Natural killer cell (primary cell): ENCODE results near the gene TM9SF3. TPM values are rescaled to one million over a fixed set of nuclear protein-coding genes. Genes with fewer than 3 reads are reported as not detected.

Experiments used
- ATAC-seq, 3 donors: fragments of 150-1000 bp in 2 of 3; fragments of 200-7000 bp in 1 of 3; cut with Tn5 transposase; 1 replicate in 1 of 3; 2 replicates in 2 of 3; pipeline ENCODE4 v1.10.0; 2021; ENCODE audit warnings: mild to moderate bottlenecking in 2 of 3, moderate library complexity in 2 of 3
- DNase-seq, 2 donors: peaks; one replicate each; pipeline versions ENCODE4 v3.0.0 to v3.0.0-alpha.2; 2013 to 2021; ENCODE audit warnings: mixed read lengths in 1 of 2
- H3K27ac ChIP-seq: one replicate; pipeline ENCODE4 v1.5.1; 2013; ENCODE audit warnings: mild to moderate bottlenecking, low read length
- H3K27me3 ChIP-seq: one replicate; pipeline ENCODE4 v1.6.1; 2013; ENCODE audit warnings: low read length; ENCODE audit not compliant: control insufficient read depth, insufficient read depth
- H3K36me3 ChIP-seq: one replicate; pipeline ENCODE4 v1.6.1; 2013; ENCODE audit warnings: low read length; ENCODE audit not compliant: control insufficient read depth, insufficient read depth
- H3K4me1 ChIP-seq: one replicate; pipeline ENCODE4 v1.6.1; 2013; ENCODE audit warnings: low read length; ENCODE audit not compliant: control insufficient read depth, insufficient read depth
- H3K4me3 ChIP-seq: one replicate; pipeline ENCODE4 v1.5.1; 2013; ENCODE audit warnings: low read length
- H3K9me3 ChIP-seq: one replicate; pipeline ENCODE4 v1.6.1; 2013; ENCODE audit warnings: low read length; ENCODE audit not compliant: control insufficient read depth, insufficient read depth
- H3K27ac Mint-ChIP-seq, 2 donors: one replicate each; pipeline ENCODE4 v1.8.0; 2022; ENCODE audit warnings: mild to moderate bottlenecking in 2 of 2, mixed read lengths in 2 of 2, moderate library complexity in 1 of 2
- H3K27me3 Mint-ChIP-seq, 2 donors: one replicate each; pipeline ENCODE4 v1.8.0; 2022; ENCODE audit warnings: low read depth in 2 of 2, mixed read lengths in 2 of 2
- H3K36me3 Mint-ChIP-seq: one replicate; pipeline ENCODE4 v1.8.0; 2022; ENCODE audit warnings: mixed read lengths
- H3K4me1 Mint-ChIP-seq, 2 donors: one replicate each; pipeline ENCODE4 v1.8.0; 2022; ENCODE audit warnings: mixed read lengths in 2 of 2
- H3K4me3 Mint-ChIP-seq: one replicate; pipeline ENCODE4 v1.8.0; 2022; ENCODE audit warnings: mild to moderate bottlenecking, moderate library complexity, mixed read lengths
- H3K9me3 Mint-ChIP-seq, 2 donors: one replicate each; pipeline ENCODE4 v1.8.0; 2022; ENCODE audit warnings: mixed read lengths in 2 of 2
- WGBS: methylation state at CpG from one replicate; pipeline ENCODE4 v1.1.7; 2013; ENCODE audit warnings: missing lambda C conversion rate; ENCODE audit not compliant: insufficient coverage; 5-methylcytosine and 5-hydroxymethylcytosine counted together
- intact Hi-C: fragments of 100-400 bp; cut with micrococcal nuclease; formaldehyde crosslinking; loops from one replicate; pipeline ENCODE4 v1.14.2; 2022
- total RNA-seq, 4 donors: library from RNA; stranded (reverse); fragments of 120-200 nt in 1 of 4; gene quantifications; one replicate each; pipeline versions ENCODE4 v1.2.3 to v1.2.4, GENCODE V29; 2013 to 2022
- TF ChIP-seq, protein P1 (sequence below): fragments of 200-600 bp; IDR thresholded peaks from one replicate; pipeline ENCODE4 v1.8.0; 2022; ENCODE audit warnings: antibody characterized with exemption

The TM9SF3 gene
- total RNA-seq, 3 donors from 2014 or later (not counting 1 experiment from before 2014, with no cell fraction given): 113 to 119 (median 117) TPM

DNA sequence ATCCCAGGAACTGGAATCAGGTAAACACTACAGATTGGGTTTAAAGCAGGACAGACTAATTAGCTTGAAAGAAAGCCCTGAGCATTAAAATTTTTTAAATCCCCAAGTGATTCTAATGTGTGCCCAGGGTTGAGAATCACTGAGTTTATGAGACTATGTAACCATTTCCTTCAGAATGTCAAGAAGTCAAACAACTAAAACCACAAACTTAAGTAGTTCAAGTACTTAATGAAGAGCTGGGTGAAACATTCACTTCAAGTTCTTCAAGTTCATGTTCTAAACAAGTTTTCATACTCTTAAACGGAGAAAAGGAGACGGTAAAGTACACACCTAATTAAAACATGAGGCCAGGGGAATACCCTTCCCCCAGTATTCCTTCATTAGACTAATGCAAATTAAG, 44.9 kb downstream of the TM9SF3 start:
- Mint-ChIP-seq H3K9me3 (no peaks in the 10 kb centered on the region), H3K27me3 (no peaks in the 10 kb centered on the region), H3K4me3 (no peak overlapping the region), H3K4me1 (peaks cover 33 to 42% of the 10 kb centered on the region in 2 donors), H3K36me3 (peaks cover 26% of the 10 kb centered on the region), H3K27ac (peak overlapping the region; percentile 30 to 68)
- ATAC-seq (no peak), DNase-seq (no peak)
- H3K4me1 ChIP-seq: no peaks in the 10 kb centered on the region
- intact Hi-C loops: no loop called here
- no peak overlapping the region for H3K4me3 ChIP-seq
- 79% methylated on average over 2 of the region's 2 CpGs for WGBS
- no peak overlapping the region for H3K27ac ChIP-seq
- TF ChIP-seq, protein P1, sequence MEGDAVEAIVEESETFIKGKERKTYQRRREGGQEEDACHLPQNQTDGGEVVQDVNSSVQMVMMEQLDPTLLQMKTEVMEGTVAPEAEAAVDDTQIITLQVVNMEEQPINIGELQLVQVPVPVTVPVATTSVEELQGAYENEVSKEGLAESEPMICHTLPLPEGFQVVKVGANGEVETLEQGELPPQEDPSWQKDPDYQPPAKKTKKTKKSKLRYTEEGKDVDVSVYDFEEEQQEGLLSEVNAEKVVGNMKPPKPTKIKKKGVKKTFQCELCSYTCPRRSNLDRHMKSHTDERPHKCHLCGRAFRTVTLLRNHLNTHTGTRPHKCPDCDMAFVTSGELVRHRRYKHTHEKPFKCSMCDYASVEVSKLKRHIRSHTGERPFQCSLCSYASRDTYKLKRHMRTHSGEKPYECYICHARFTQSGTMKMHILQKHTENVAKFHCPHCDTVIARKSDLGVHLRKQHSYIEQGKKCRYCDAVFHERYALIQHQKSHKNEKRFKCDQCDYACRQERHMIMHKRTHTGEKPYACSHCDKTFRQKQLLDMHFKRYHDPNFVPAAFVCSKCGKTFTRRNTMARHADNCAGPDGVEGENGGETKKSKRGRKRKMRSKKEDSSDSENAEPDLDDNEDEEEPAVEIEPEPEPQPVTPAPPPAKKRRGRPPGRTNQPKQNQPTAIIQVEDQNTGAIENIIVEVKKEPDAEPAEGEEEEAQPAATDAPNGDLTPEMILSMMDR: no peak
- H3K9me3 ChIP-seq: no peaks in the 10 kb centered on the region
- peaks cover 50% of the 10 kb centered on the region for H3K36me3 ChIP-seq
- H3K27me3 ChIP-seq: no peaks in the 10 kb centered on the region

DNA sequence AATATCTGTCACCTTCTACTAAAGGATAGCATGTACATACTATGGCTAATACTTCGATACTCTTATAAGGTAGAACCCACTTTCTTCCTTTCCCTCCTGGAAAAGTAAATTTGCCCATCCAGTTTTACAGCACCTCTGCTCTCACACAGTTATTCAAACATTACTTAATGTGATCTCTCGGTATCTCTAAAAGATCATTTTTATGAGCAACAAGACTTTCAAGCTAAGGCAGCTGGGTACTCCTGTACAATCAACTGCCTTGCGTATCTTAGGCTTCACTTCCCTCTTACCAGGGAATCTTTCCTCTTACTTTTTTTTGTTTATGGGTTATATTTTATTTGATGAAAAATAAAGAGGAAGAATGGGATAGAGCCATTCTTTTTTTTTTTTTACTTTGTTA, 46.6 kb downstream of the TM9SF3 start:
- H3K9me3 ChIP-seq: no peaks in the 10 kb centered on the region
- intact Hi-C loops: no loop called here
- no peak overlapping the region for H3K27ac ChIP-seq
- Mint-ChIP-seq H3K27me3 (no peaks in the 10 kb centered on the region), H3K9me3 (no peaks in the 10 kb centered on the region), H3K4me3 (no peak overlapping the region), H3K4me1 (peaks cover 33 to 45% of the 10 kb centered on the region in 2 donors), H3K36me3 (peaks cover 13% of the 10 kb centered on the region), H3K27ac (peak overlapping the region in 1 of 2 donors; percentile 7)
- no peak overlapping the region for H3K4me3 ChIP-seq
- H3K36me3 ChIP-seq: peaks cover 38% of the 10 kb centered on the region
- TF ChIP-seq, protein P1: no peak
- 100% methylated on average over 2 of the region's 3 CpGs for WGBS
- DNase-seq (no peak), ATAC-seq (no peak)
- no peaks in the 10 kb centered on the region for H3K4me1 ChIP-seq
- H3K27me3 ChIP-seq: no peaks in the 10 kb centered on the region

DNA sequence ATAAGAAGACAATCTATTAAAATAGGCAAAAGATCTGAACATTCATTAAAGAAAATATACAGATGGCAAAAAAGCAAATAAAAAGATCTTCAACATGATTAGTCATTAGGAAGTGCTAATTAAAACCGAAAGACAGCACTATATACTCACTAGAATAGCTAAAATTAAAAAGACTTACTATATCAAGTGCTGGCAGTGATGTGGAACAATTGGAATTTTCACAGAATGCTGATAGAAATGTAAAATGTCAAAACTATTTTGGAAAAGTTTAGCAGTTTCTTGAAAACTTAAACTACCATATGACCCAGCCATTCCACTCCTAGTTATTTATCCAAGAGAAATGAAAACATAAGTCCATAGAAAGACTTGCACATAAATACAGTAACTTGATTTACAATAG, 48.1 kb downstream of the TM9SF3 start:
- H3K4me1 ChIP-seq: no peaks in the 10 kb centered on the region
- intact Hi-C loops: no loop called here
- TF ChIP-seq, protein P1: no peak
- H3K9me3 Mint-ChIP-seq: no peaks in the 10 kb centered on the region
- no peak overlapping the region for H3K4me3 Mint-ChIP-seq
- DNase-seq (no peak), ATAC-seq (no peak)
- H3K36me3 Mint-ChIP-seq: peaks cover 10% of the 10 kb centered on the region
- no peak overlapping the region for H3K4me3 ChIP-seq
- H3K27ac ChIP-seq: no peak overlapping the region
- H3K27ac Mint-ChIP-seq: peak overlapping the region in 1 of 2 donors; percentile 11
- no peaks in the 10 kb centered on the region for H3K27me3 ChIP-seq
- H3K27me3 Mint-ChIP-seq: no peaks in the 10 kb centered on the region
- H3K36me3 ChIP-seq: peaks cover 34% of the 10 kb centered on the region
- WGBS: no CpG with 5 or more reads among the region's 1 CpG
- H3K4me1 Mint-ChIP-seq: peaks cover 33 to 45% of the 10 kb centered on the region in 2 donors
- no peaks in the 10 kb centered on the region for H3K9me3 ChIP-seq

DNA sequence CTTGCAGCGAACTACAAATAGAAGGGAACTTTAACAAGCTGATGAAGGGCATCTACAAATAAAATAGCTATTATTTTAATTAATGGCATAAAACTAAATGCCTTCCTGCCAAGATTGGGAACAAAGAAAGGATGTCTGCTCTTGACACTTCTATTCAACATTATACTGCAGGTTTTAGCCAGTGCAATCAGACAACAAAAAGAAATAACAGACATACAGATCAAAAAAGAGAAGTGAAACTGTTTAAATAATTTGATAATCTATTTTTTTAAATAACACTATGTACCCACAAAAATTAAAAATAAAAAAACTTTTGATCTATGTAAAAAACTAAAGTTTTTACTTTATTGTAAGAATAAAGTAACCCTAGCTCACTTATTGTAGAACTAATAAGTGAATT, 50.7 kb downstream of the TM9SF3 start:
- Histone ChIP-seq H3K27ac (no peak overlapping the region), H3K4me1 (no peaks in the 10 kb centered on the region), H3K4me3 (no peak overlapping the region), H3K27me3 (no peaks in the 10 kb centered on the region), H3K9me3 (no peaks in the 10 kb centered on the region), H3K36me3 (peaks cover 38% of the 10 kb centered on the region)
- intact Hi-C loops: no loop called here
- no peaks in the 10 kb centered on the region for H3K9me3 Mint-ChIP-seq
- WGBS: no CpG with 5 or more reads among the region's 1 CpG
- H3K36me3 Mint-ChIP-seq: peaks cover 6% of the 10 kb centered on the region
- ATAC-seq (no peak), DNase-seq (no peak)
- peak overlapping the region in 1 of 2 donors; percentile 57 for H3K27ac Mint-ChIP-seq
- TF ChIP-seq, protein P1: no peak
- no peak overlapping the region for H3K4me3 Mint-ChIP-seq
- no peaks in the 10 kb centered on the region for H3K27me3 Mint-ChIP-seq
- H3K4me1 Mint-ChIP-seq: peaks cover 24 to 39% of the 10 kb centered on the region in 2 donors
